ENCODE results near the gene ITGBL1.

DNA sequence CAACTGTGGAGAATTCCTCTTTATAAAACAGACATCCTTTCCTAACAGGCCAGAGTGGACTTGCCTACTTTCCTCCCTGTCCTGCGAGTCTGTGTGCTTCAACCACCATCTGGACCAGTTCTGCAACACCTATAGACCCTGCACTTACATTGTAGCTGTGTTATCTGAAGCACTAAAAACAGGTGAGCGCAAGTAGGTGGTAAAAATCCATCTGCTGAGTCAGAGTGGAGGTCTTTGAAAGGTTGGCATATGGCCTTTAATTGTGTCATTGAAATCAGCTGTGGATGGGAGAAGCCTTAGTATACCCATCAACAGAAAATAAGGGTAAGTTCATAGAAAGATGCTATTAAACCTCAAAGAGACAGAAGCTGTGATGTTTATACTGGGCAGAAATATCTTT lies 28.6 kb upstream of the ITGBL1 start:
- TF ChIP-seq, protein P1, sequence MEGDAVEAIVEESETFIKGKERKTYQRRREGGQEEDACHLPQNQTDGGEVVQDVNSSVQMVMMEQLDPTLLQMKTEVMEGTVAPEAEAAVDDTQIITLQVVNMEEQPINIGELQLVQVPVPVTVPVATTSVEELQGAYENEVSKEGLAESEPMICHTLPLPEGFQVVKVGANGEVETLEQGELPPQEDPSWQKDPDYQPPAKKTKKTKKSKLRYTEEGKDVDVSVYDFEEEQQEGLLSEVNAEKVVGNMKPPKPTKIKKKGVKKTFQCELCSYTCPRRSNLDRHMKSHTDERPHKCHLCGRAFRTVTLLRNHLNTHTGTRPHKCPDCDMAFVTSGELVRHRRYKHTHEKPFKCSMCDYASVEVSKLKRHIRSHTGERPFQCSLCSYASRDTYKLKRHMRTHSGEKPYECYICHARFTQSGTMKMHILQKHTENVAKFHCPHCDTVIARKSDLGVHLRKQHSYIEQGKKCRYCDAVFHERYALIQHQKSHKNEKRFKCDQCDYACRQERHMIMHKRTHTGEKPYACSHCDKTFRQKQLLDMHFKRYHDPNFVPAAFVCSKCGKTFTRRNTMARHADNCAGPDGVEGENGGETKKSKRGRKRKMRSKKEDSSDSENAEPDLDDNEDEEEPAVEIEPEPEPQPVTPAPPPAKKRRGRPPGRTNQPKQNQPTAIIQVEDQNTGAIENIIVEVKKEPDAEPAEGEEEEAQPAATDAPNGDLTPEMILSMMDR (conservative IDR thresholded peaks at IDR 0.05; ENCODE audit: low read length), result no peak
- no peak for TF ChIP-seq EZH2phosphoT487 (IDR thresholded peaks at IDR 0.05; ENCODE audit: borderline replicate concordance)

Measured in Loucy (cell line).